Tibial nerve (tissue), 4 donors: ENCODE results near the gene FOXO4. TPM values are rescaled to one million over a fixed set of nuclear protein-coding genes. Genes with fewer than 3 reads are reported as not detected.

Experiments
- DNase-seq, 2 donors: peaks; one replicate each; pipeline ENCODE4 v3.0.0-alpha.2; 2019; ENCODE audit warnings: low spot score in 2 of 2
- H3K27ac ChIP-seq, 4 donors: fragments of 200-600 bp; sonication (generic) in 3 of 4; one replicate each; pipeline ENCODE4 v1.5.1; 2017 to 2019; ENCODE audit warnings: mild to moderate bottlenecking in 1 of 4
- H3K27me3 ChIP-seq, 2 donors: fragments of 200-600 bp; sonication (generic) in 1 of 2; one replicate each; pipeline versions ENCODE4 v1.5.1 to v1.6.0; 2017 to 2019
- H3K36me3 ChIP-seq, 3 donors: fragments of 200-600 bp; sonication (generic); one replicate each; pipeline ENCODE4 v1.5.1; 2018 to 2019
- H3K4me1 ChIP-seq, 4 donors: fragments of 200-600 bp; sonication (generic) in 3 of 4; one replicate each; pipeline ENCODE4 v1.5.1; 2017 to 2019
- H3K4me3 ChIP-seq, 4 donors: fragments of 200-600 bp; sonication (generic) in 3 of 4; one replicate each; pipeline ENCODE4 v1.5.1; 2017 to 2019; ENCODE audit warnings: mild to moderate bottlenecking in 1 of 4, moderate library complexity in 1 of 4
- H3K9me3 ChIP-seq, 4 donors: fragments of 200-600 bp; sonication (generic) in 3 of 4; one replicate each; pipeline ENCODE4 v1.5.1; 2017 to 2019
- EP300 ChIP-seq, 2 donors: sonication (generic); formaldehyde crosslinking; IDR thresholded peaks; one replicate each; pipeline ENCODE4 v1.6.1; 2017; ENCODE audit warnings: antibody characterized with exemption in 2 of 2, mild to moderate bottlenecking in 1 of 2
- POLR2A ChIP-seq, 2 donors: fragments of 450-650 bp; IDR thresholded peaks; one replicate each; pipeline ENCODE4 v1.6.1; 2017; ENCODE audit warnings: antibody characterized with exemption in 2 of 2, mild to moderate bottlenecking in 2 of 2, moderate library complexity in 2 of 2
- WGBS, 2 donors: methylation state at CpG; one replicate each; pipeline ENCODE4 v1.1.5; 2018; 5-methylcytosine and 5-hydroxymethylcytosine counted together
- total RNA-seq, 4 donors: library from RNA; depleted of rRNA; stranded (reverse); fragments of >200 nt; gene quantifications; one replicate each; pipeline ENCODE4 v1.1.0, GENCODE V29; 2016
- TF ChIP-seq, protein P1 (sequence below), 5 experiments: fragments of 200-600 bp in 3 of 5; fragments of 450-650 bp in 2 of 5; sonication (generic) in 3 of 5; IDR thresholded peaks; one replicate each; pipeline ENCODE4 v1.5.1; 2016 to 2019; ENCODE audit warnings: antibody characterized with exemption in 5 of 5, mild to moderate bottlenecking in 3 of 5, moderate library complexity in 2 of 5

Gene FOXO4
- total RNA-seq, 4 donors from 2014 or later = 18.9 to 35.4 (median 30.5) TPM

DNA sequence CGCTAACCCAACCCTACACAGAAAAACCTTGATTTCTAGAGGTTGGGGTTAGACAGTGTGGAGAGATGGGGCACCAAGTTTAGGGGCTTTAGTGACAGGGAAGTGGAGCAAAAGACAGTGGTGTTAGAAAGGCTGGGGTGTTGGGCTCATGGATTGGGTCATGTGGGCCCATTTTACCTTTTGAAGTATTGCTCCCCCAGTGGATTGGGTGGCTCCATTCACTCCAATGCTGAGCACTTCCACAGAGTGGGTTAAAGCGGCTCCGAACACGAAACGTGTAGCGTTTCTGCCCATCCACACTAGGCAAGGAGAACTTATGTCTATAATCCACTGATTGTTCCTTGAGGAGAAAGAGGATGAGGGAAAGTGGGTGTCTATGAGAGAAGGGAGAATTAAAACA, 13.4 kb downstream of the FOXO4 start:
- TF ChIP-seq EP300 (IDR thresholded peaks at IDR 0.05) (no peak), POLR2A (IDR thresholded peaks at IDR 0.05) (no peak)
- TF ChIP-seq, protein P1, sequence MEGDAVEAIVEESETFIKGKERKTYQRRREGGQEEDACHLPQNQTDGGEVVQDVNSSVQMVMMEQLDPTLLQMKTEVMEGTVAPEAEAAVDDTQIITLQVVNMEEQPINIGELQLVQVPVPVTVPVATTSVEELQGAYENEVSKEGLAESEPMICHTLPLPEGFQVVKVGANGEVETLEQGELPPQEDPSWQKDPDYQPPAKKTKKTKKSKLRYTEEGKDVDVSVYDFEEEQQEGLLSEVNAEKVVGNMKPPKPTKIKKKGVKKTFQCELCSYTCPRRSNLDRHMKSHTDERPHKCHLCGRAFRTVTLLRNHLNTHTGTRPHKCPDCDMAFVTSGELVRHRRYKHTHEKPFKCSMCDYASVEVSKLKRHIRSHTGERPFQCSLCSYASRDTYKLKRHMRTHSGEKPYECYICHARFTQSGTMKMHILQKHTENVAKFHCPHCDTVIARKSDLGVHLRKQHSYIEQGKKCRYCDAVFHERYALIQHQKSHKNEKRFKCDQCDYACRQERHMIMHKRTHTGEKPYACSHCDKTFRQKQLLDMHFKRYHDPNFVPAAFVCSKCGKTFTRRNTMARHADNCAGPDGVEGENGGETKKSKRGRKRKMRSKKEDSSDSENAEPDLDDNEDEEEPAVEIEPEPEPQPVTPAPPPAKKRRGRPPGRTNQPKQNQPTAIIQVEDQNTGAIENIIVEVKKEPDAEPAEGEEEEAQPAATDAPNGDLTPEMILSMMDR (IDR thresholded peaks at IDR 0.05) = no peak
- Histone ChIP-seq H3K36me3 (no peaks in the 10 kb centered on the region), H3K9me3 (no peaks in the 10 kb centered on the region), H3K4me1 (peaks cover 0 to 5% (median 0%) of the 10 kb centered on the region in 4 donors), H3K27ac (no peak overlapping the region), H3K4me3 (no peak overlapping the region), H3K27me3 (no peaks in the 10 kb centered on the region)
- no peak for DNase-seq
- 87 to 94% methylated on average over 6 of the region's 6 CpGs for WGBS, 2 donors

DNA sequence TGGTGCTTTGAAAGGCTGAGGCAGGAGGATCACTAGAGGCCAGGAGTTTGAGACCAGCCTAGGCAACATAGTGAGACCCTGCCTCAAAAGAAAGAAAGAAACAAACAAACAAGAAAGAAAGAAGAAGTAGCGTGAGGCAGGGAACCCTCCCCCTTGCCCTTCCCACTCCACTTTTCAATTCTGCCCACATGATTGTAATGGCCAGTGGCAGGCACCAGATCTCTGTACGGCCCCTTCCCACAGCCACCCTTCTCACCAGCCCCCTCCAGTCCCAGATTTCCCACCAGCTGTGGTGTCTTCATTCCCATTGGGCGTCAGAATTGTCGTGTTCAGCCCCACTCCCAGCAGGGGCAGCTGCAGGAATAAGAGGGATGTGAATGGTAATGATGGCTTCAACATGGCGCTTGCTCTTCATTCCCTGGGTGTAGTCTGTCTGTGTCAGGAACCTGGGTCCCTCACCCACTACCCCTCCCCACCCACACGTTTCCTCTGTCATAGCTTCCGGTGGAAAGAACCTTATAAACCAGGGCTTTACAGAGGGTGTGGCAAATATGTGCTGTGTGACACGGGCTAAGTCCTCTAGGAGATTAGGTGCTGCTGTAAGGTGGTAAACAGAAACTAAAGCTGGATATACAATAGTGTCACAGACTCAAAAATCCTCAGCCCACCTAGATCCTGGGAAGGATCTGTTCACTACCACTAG, 15.6 kb downstream of the FOXO4 start, which contains the start of gene IL2RG:
Gene IL2RG (minus strand): TSS at position 437 of the 703 bp plus-strand sequence. CDS start 38 bp downstream, at position 399.
- 60 to 68% methylated on average over 7 to 8 of the region's 8 CpGs for WGBS, 2 donors

DNA sequence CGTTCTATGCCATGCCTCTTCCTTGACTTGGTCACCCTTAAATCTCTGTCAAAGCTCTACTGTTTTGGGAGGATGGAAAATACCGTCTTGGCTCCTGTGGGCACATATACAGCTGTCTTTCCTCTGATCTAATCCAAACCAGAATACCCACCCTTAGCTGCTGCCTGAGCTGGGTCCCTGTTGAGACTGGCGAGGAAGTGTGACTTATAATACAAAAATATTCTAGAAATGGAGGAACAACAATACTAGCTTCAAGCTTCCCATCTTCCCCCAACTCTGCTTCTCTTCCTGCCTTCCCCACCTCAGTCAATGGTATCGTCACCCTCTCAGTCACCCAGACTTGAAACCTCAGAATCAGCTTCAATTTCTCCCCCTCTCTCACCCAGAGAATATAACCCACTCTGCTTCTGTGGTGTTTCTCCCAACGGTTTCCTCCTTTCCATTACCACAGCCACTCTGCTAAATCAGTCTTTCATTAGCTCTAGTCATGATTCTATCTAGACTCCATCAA, 16.3 kb downstream of the FOXO4 start:
- WGBS, 2 donors = 56 to 61% methylated on average over 5 of the region's 5 CpGs

More for the DNA sequence above, 15.6 kb downstream of the FOXO4 start, which contains the start of gene IL2RG:
- Histone ChIP-seq H3K4me1 (no peaks in the 10 kb centered on the region), H3K27ac (peak within 1 kb of the TSS in 2 of 4 donors; percentile 15 to 77), H3K36me3 (no peaks in the 10 kb centered on the region), H3K27me3 (no peaks in the 10 kb centered on the region), H3K4me3 (peak within 1 kb of the TSS in 1 of 4 donors; percentile 27), H3K9me3 (no peaks in the 10 kb centered on the region)
- TF ChIP-seq, protein P1 (IDR thresholded peaks at IDR 0.05) = no peak
- no peak for TF ChIP-seq POLR2A (IDR thresholded peaks at IDR 0.05)
- TF ChIP-seq EP300 (IDR thresholded peaks at IDR 0.05) = no peak
- no peak for DNase-seq

DNA sequence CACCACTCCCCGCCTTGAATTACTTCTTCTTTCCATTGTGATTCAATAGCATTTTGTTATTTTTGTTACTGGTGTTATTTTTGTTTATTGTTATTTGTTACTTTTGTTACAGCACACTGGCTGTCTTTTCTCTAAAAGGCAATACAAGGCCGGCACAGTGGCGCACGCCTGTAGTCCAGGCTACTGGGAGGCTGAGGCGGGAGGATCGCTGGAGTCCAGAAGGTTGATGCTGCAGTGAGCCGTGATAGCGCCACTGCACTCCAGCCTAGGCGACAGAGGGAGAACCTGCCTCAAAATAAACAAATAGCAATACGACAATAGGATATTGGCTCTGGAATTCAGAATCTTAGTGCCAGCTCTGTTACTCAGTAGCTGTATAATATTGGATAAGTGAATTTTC, 21.7 kb downstream of the FOXO4 start:
- H3K9me3 ChIP-seq = no peaks in the 10 kb centered on the region
- H3K36me3 ChIP-seq = peaks cover 0 to 17% (median 0%) of the 10 kb centered on the region in 3 donors
- peaks cover 0 to 14% (median 0%) of the 10 kb centered on the region in 4 donors for H3K4me1 ChIP-seq
- H3K27me3 ChIP-seq = no peaks in the 10 kb centered on the region
- TF ChIP-seq, protein P1 (IDR thresholded peaks at IDR 0.05) = no peak
- TF ChIP-seq EP300 (IDR thresholded peaks at IDR 0.05) (no peak), POLR2A (IDR thresholded peaks at IDR 0.05) (no peak)
- H3K27ac ChIP-seq = peak overlapping the region in 2 of 4 donors; percentile 87 to 92
- no peak for DNase-seq
- no peak overlapping the region for H3K4me3 ChIP-seq
- 85 to 88% methylated on average over 10 of the region's 10 CpGs for WGBS, 2 donors

More for the DNA sequence above, 16.3 kb downstream of the FOXO4 start:
- no peak for DNase-seq
- Histone ChIP-seq H3K36me3 (no peaks in the 10 kb centered on the region), H3K4me3 (no peak overlapping the region), H3K27me3 (no peaks in the 10 kb centered on the region), H3K4me1 (no peaks in the 10 kb centered on the region), H3K9me3 (no peaks in the 10 kb centered on the region), H3K27ac (peak overlapping the region in 2 of 4 donors; percentile 15 to 77)
- TF ChIP-seq, protein P1 (IDR thresholded peaks at IDR 0.05) = no peak
- TF ChIP-seq POLR2A (IDR thresholded peaks at IDR 0.05) (no peak), EP300 (IDR thresholded peaks at IDR 0.05) (no peak)
